A549 (cell line): ENCODE measurements around the gene ENTPD2. TPM values are rescaled to one million over a fixed set of nuclear protein-coding genes. Genes with fewer than 3 reads are reported as not detected.
"Not testable (repeated sequence)": the region's sequence is repeated elsewhere in the genome, so short reads cannot be mapped to it uniquely, and the experiment has no call there.

ENCODE experiments used
- ATAC-seq, 2 experiments: fragments of 200-7000 bp in 1 of 2; fragments of >200 bp in 1 of 2; cut with Nextera tagmentation in 1 of 2; cut with Tn5 transposase in 1 of 2; 3 replicates each; pipeline versions ENCODE4 v1.8.0 to v1.9.1; 2018 to 2020; ENCODE audit warnings: mild to moderate bottlenecking in 1 of 2, moderate library complexity in 1 of 2
- CTCF ChIA-PET: fragments of 300-600 bp; sonication (Branson Sonifier 250); formaldehyde crosslinking; extraction: SDS; loops from one replicate; lab custom pipeline; 2021; ENCODE audit warnings: antibody characterized with exemption, inconsistent platforms; lab: Yijun Ruan, JAX
- POLR2A ChIA-PET: fragments of 350-600 bp; formaldehyde crosslinking; extraction: SDS; loops from one replicate; lab custom pipeline; 2021; ENCODE audit warnings: antibody characterized with exemption, inconsistent platforms; lab: Yijun Ruan, JAX
- DNase-seq, 2 experiments: peaks; one replicate each; pipeline versions ENCODE4 v3.0.0 to v3.0.0-alpha.2; 2011 to 2016; ENCODE audit warnings: low read depth in 1 of 2, low spot score in 1 of 2
- FAIRE-seq: peaks from 2 replicates; lab custom pipeline; 2011; peaks lifted over from hg19 to GRCh38; lab: Jason Lieb, UNC
- H3K27ac ChIP-seq, 2 experiments: fragments of >200 bp; sonication (Bioruptor Twin); formaldehyde crosslinking; 3 replicates each; pipeline ENCODE4 v1.5.1; 2016 to 2017
- H3K4me1 ChIP-seq: fragments of >200 bp; sonication (Bioruptor Twin); formaldehyde crosslinking; 3 replicates; pipeline ENCODE4 v1.6.1; 2016
- H3K4me2 ChIP-seq: fragments of >200 bp; sonication (Bioruptor Twin); formaldehyde crosslinking; 3 replicates; pipeline ENCODE4 v1.6.1; 2016
- H3K4me3 ChIP-seq: fragments of >200 bp; sonication (Bioruptor Twin); formaldehyde crosslinking; 3 replicates; pipeline ENCODE4 v1.5.1; 2016
- H3K9me3 ChIP-seq: fragments of >200 bp; sonication (Bioruptor Twin); formaldehyde crosslinking; 3 replicates; pipeline ENCODE4 v1.6.1; 2016
- CBX8 ChIP-seq: fragments of 200-600 bp; sonication (generic); IDR thresholded peaks from 2 replicates; pipeline ENCODE4 v1.6.1; 2016
- CHD4 ChIP-seq: fragments of 200-600 bp; sonication (generic); IDR thresholded peaks from 2 replicates; pipeline ENCODE4 v1.6.1; 2016; ENCODE audit warnings: antibody characterized with exemption, mild to moderate bottlenecking, borderline replicate concordance
- EHF ChIP-seq: fragments of 250-450 bp; sonication (Bioruptor Pico); IDR thresholded peaks from 2 replicates; pipeline ENCODE4 v1.5.0; 2020; ENCODE audit warnings: mild to moderate bottlenecking
- ESRRA ChIP-seq: fragments of 150-350 bp; IDR thresholded peaks from 2 replicates; pipeline ENCODE4 v1.6.1; 2014; ENCODE audit warnings: mild to moderate bottlenecking, low read length, borderline replicate concordance
- HES2 ChIP-seq: fragments of >200 bp; sonication (Bioruptor Twin); formaldehyde crosslinking; IDR thresholded peaks from 2 replicates; pipeline ENCODE4 v1.6.1; 2016
- HEYL ChIP-seq: fragments of 250-450 bp; sonication (Bioruptor Pico); IDR thresholded peaks from 2 replicates; pipeline ENCODE4 v1.8.0; 2021; ENCODE audit warnings: mild to moderate bottlenecking, moderate library complexity
- HOXA7 ChIP-seq: fragments of 250-450 bp; sonication (Bioruptor Pico); IDR thresholded peaks from 2 replicates; pipeline ENCODE4 v1.5.0; 2020; ENCODE audit warnings: mild to moderate bottlenecking, moderate library complexity
- KDM1A ChIP-seq: fragments of 200-600 bp; sonication (generic); IDR thresholded peaks from 2 replicates; pipeline ENCODE4 v1.6.1; 2016; ENCODE audit warnings: low read depth, mild to moderate bottlenecking
- MAX ChIP-seq: IDR thresholded peaks from 2 replicates; pipeline ENCODE4 v1.6.1; 2012
- MAZ ChIP-seq: fragments of 150-350 bp; IDR thresholded peaks from 2 replicates; pipeline ENCODE4 v1.6.1; 2014; ENCODE audit warnings: antibody characterized with exemption, low read depth, low read length, borderline replicate concordance
- NR3C1 ChIP-seq: fragments of >200 bp; sonication (Bioruptor Twin); formaldehyde crosslinking; IDR thresholded peaks from 3 replicates; pipeline ENCODE4 v1.6.1; 2017
- PHF8 ChIP-seq: fragments of 200-600 bp; sonication (generic); IDR thresholded peaks from 2 replicates; pipeline ENCODE4 v1.6.1; 2016; ENCODE audit warnings: low read depth, mild to moderate bottlenecking, antibody characterized with exemption, moderate library complexity, borderline replicate concordance
- RNF2 ChIP-seq: fragments of 200-600 bp; sonication (generic); IDR thresholded peaks from 2 replicates; pipeline ENCODE4 v1.6.1; 2016; ENCODE audit warnings: low read depth, mild to moderate bottlenecking, antibody characterized with exemption, moderate library complexity, borderline replicate concordance
- SMC3 ChIP-seq: fragments of >200 bp; sonication (Bioruptor Twin); formaldehyde crosslinking; IDR thresholded peaks from 3 replicates; pipeline ENCODE4 v1.6.1; 2018; ENCODE audit warnings: inconsistent platforms
- TP53 ChIP-seq: fragments of 250-450 bp; sonication (Bioruptor Pico); IDR thresholded peaks from 2 replicates; pipeline ENCODE4 v1.5.0; 2021; ENCODE audit warnings: mild to moderate bottlenecking, moderate library complexity
- ZSCAN20 ChIP-seq: fragments of 250-450 bp; sonication (Bioruptor Pico); IDR thresholded peaks from 2 replicates; pipeline ENCODE4 v1.8.0; 2022; ENCODE audit warnings: mild to moderate bottlenecking, moderate library complexity
- WGBS: methylation state at CpG from one replicate; pipeline ENCODE4 v1.1.6; 2017; ENCODE audit errors: missing lambda C conversion rate; 5-methylcytosine and 5-hydroxymethylcytosine counted together
- polyA plus RNA-seq, 4 experiments: library from polyadenylated mRNA; depleted of rRNA in 3 of 4; stranded (reverse); fragments of >200 nt; fragmentation: RNase III in 1 of 4; extraction: RNeasy Plus Mini Kit Qiagen cat#74134 plus additional on column Dnase treatment in 1 of 4; gene quantifications; 2 replicates in 3 of 4; 3 replicates in 1 of 4; pipeline ENCODE4 v1.2.3, GENCODE V29; 2011 to 2017
- TF ChIP-seq, protein P1 (sequence below): fragments of 200-600 bp; sonication (generic); IDR thresholded peaks from 2 replicates; pipeline ENCODE4 v1.6.1; 2016; ENCODE audit warnings: antibody characterized with exemption, mild to moderate bottlenecking, moderate library complexity

ENTPD2 gene
- polyA plus RNA-seq, 2 of the 4 experiments (the other 2 are of a cell fraction) = 0.75 to 1.2 TPM

DNA sequence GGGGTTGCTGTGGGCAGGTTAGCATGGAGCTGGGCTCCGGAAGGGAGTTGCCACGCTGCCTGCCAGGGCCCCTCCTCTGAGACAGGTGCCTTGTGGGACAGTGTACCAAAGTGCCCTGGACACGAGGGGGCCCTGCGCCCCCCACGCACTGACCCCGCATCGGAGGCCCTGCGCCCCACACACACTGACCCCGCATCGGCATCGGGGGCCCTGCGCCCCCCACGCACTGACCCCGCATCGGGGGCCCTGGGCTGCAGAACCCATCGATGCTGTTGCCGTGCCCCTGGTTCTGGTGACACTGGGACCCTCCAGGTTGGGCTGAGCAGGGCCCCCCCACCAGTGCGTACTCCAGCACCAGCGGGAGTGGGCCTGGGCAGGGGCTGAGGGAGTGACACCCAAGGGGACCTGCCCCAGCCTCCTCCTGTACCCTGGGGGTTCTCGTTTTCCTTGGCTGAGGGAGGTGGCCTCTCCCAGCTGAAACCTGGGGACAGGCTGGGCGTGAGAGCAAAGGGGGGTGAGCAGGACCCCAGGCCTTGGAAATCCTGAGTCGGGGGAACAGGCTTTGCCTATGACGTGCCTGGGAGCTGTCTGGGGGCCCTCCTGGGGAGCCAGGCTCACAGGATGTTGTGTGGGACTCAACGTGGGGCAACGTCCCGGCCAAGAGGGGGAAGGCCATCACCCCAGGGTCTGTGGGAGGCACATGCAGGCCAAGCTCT, 9.6 kb upstream of the ENTPD2 start:
- peaks cover 9% of the 10 kb centered on the region for H3K4me1 ChIP-seq
- H3K27ac ChIP-seq = peak overlapping the region in 1 of 2 experiments; percentile 64; a peak in 4 of 6 replicates
- POLR2A ChIA-PET = interaction anchor here (1.2 kb wide), 1 partner anchor 17 kb away, joined by 3 read pairs; no protein-coding TSS in a partner anchor

DNA sequence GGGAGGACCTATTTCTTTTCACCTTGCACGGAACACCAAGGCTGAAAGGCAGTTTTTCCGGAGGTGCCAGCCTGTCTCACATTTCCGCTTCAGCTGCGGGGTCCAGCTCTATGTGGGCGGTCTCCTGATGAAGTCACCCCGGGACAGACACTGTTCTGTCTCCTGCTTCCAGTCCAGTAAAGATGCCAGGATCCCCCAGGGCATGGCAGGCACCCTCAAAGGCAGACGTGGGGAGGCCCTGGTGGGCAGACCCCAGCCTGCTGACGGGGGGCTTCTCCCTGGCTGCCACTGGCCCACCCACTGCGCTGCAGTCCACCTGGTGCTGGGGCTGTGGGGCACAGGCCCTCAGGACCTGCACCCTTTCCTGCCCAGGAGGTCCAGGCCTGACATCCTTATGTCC, 8.9 kb upstream of the ENTPD2 start:
- POLR2A ChIA-PET, H3K4me2 ChIP-seq, H3K9me3 ChIP-seq, DNase-seq, H3K4me1 ChIP-seq, H3K27ac ChIP-seq, FAIRE-seq, H3K4me3 ChIP-seq, ATAC-seq: not testable (repeated sequence)
- CTCF ChIA-PET = interaction anchor here (1.7 to 19.2 kb wide), 6 partner anchors 9 to 66 kb away, joined by 3 to 656 read pairs (median 207); partner anchors contain the start of genes ABCA2, ENTPD2, FUT7 and MAN1B1
- 82% methylated on average over 4 of the region's 9 CpGs for WGBS

More for the DNA sequence above, 9.6 kb upstream of the ENTPD2 start:
- no peaks in the 10 kb centered on the region for H3K9me3 ChIP-seq
- CTCF ChIA-PET = interaction anchor here (0.7 to 19.2 kb wide), 28 partner anchors 9 to 296 kb away, joined by 3 to 656 read pairs (median 4); partner anchors contain the start of genes ABCA2, ENTPD2, FUT7 and MAN1B1
- DNase-seq (no peak), FAIRE-seq (no peak), ATAC-seq (no peak)
- H3K4me3 ChIP-seq = no peak overlapping the region
- no peak for TF ChIP-seq ZSCAN20
- no peak for TF ChIP-seq NR3C1
- TF ChIP-seq MAX = no peak
- no peak for TF ChIP-seq SMC3
- no peak for TF ChIP-seq HEYL (CRISPR knock-in tag)
- TF ChIP-seq EHF = no peak
- WGBS = 66% methylated on average over 7 of the region's 26 CpGs
- no peak overlapping the region for H3K4me2 ChIP-seq

- no peak for FAIRE-seq
- Histone ChIP-seq H3K27ac (no peak overlapping the region), H3K4me1 (peaks cover 13% of the 10 kb centered on the region), H3K9me3 (no peaks in the 10 kb centered on the region), H3K4me3 (no peak overlapping the region), H3K4me2 (no peak overlapping the region)
- ATAC-seq = no peak
- no peak for DNase-seq
- CTCF ChIA-PET = interaction anchor here (1.7 to 19.2 kb wide), 5 partner anchors 9 to 66 kb away, joined by 3 to 656 read pairs (median 207); partner anchors contain the start of genes ABCA2, ENTPD2, FUT7 and MAN1B1
- 83% methylated on average over 15 of the region's 15 CpGs for WGBS
- POLR2A ChIA-PET = no interaction called here
- TF ChIP-seq EHF (no peak), TP53 (CRISPR knock-in tag) (no peak), CBX8 (no peak), HOXA7 (CRISPR knock-in tag) (no peak)
- TF ChIP-seq, all 56 proteins: peak for 0
Observed at GRCh38 chr9:137062384-137062783, 8.5 kb upstream of the ENTPD2 start.

DNA sequence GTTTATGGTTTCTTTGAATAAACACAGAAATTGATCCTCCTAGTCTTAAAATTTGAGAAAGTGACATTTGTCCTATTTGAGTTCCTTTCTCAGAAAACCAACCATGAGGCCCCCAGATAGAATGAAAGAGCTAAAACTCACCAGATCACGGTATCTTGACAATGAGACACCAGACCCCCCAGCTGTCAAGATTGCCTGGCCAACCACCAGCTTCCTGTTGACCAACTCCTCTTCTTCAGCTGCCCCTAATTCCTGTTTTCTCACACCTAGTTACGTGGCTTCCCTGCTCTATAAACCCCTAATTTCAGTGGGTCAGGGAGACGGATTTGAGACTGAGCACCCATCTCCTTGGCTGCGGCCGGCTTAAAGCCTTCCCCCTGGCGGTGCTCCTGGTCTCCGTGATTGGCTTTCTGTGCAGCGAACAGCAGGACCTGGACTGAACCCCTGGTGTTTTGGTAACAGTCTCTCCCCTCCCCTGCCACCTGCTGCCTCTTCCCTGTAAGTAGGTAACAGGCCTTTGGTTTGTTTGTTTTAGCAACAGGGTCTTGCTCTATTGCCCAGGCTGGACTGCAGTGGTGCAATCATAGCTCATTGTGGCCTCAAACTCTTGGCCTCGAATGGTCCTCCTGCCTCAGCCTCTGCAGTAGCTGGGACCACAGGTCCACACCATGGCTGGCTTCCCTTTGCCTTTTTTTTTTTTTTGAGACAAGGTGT, 4.8 kb upstream of the ENTPD2 start:
- FAIRE-seq = no peak
- ChIA-PET POLR2A (interaction anchor here (0.6 to 1.3 kb wide), 2 partner anchors 12 to 121 kb away, joined by 3 to 8 read pairs; partner anchors contain the start of gene SAPCD2), CTCF (interaction anchor here (1.2 to 19.2 kb wide), 7 partner anchors 5 to 178 kb away, joined by 3 to 656 read pairs (median 12); partner anchors contain the start of genes ENTPD2, NPDC1 and SAPCD2)
- H3K4me3 ChIP-seq = no peak overlapping the region
- H3K27ac ChIP-seq = peak overlapping the region in 1 of 2 experiments; percentile 79; a peak in 1 of 6 replicates
- no peak for TF ChIP-seq KDM1A
- no peak for TF ChIP-seq RNF2
- TF ChIP-seq HES2 = no peak
- TF ChIP-seq MAZ = no peak
- TF ChIP-seq CHD4 = no peak
- no peak for TF ChIP-seq ESRRA
- TF ChIP-seq PHF8 = no peak
- TF ChIP-seq, protein P1, sequence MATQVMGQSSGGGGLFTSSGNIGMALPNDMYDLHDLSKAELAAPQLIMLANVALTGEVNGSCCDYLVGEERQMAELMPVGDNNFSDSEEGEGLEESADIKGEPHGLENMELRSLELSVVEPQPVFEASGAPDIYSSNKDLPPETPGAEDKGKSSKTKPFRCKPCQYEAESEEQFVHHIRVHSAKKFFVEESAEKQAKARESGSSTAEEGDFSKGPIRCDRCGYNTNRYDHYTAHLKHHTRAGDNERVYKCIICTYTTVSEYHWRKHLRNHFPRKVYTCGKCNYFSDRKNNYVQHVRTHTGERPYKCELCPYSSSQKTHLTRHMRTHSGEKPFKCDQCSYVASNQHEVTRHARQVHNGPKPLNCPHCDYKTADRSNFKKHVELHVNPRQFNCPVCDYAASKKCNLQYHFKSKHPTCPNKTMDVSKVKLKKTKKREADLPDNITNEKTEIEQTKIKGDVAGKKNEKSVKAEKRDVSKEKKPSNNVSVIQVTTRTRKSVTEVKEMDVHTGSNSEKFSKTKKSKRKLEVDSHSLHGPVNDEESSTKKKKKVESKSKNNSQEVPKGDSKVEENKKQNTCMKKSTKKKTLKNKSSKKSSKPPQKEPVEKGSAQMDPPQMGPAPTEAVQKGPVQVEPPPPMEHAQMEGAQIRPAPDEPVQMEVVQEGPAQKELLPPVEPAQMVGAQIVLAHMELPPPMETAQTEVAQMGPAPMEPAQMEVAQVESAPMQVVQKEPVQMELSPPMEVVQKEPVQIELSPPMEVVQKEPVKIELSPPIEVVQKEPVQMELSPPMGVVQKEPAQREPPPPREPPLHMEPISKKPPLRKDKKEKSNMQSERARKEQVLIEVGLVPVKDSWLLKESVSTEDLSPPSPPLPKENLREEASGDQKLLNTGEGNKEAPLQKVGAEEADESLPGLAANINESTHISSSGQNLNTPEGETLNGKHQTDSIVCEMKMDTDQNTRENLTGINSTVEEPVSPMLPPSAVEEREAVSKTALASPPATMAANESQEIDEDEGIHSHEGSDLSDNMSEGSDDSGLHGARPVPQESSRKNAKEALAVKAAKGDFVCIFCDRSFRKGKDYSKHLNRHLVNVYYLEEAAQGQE = no peak
- ATAC-seq = no peak
- H3K4me2 ChIP-seq = peak overlapping the region; percentile 62; the same call in 1 of the 3 replicates
- 90% methylated on average over 7 of the region's 9 CpGs for WGBS
- peaks cover 48% of the 10 kb centered on the region for H3K4me1 ChIP-seq
- H3K9me3 ChIP-seq = no peaks in the 10 kb centered on the region
- DNase-seq = no peak
